Activated CD4-positive, alpha-beta memory T cell treated with anti-CD3 and anti-CD28 coated beads, Interleukin-2, amount 10 ng/mL, durations not matched to agents 7 days and 5 days (primary cell): ENCODE measurements around the gene LASP1NB.

Source experiments
- CTCF ChIA-PET: fragments of 350-600 bp; sonication (Branson Sonifier 250); formaldehyde crosslinking; loops from one replicate; lab custom pipeline; 2021; ENCODE audit warnings: antibody characterized with exemption, inconsistent platforms; lab: Charles Lee
- POLR2A ChIA-PET: fragments of 350-600 bp; sonication (Branson Sonifier 250); formaldehyde crosslinking; loops from one replicate; lab custom pipeline; 2021; ENCODE audit warnings: antibody characterized with exemption; lab: Charles Lee
- DNase-seq: peaks from one replicate; pipeline ENCODE4 v3.0.0-alpha.2; 2020
- H3K27ac Mint-ChIP-seq: one replicate; pipeline ENCODE4 v1.8.0; 2021; ENCODE audit warnings: mild to moderate bottlenecking, mixed read lengths
- H3K27me3 Mint-ChIP-seq: one replicate; pipeline ENCODE4 v1.8.0; 2021; ENCODE audit warnings: mixed read lengths
- H3K36me3 Mint-ChIP-seq: one replicate; pipeline ENCODE4 v1.8.0; 2021; ENCODE audit warnings: low read depth, mixed read lengths
- H3K4me1 Mint-ChIP-seq: one replicate; pipeline ENCODE4 v1.8.0; 2021; ENCODE audit warnings: mixed read lengths
- H3K4me3 Mint-ChIP-seq: one replicate; pipeline ENCODE4 v1.8.0; 2021; ENCODE audit warnings: mild to moderate bottlenecking, mixed read lengths
- H3K9me3 Mint-ChIP-seq: one replicate; pipeline ENCODE4 v1.8.0; 2021; ENCODE audit warnings: mixed read lengths

Gene LASP1NB

GRCh38 chr17:38897671-38898290 lies 27.6 kb upstream of the LASP1NB start:
- ChIA-PET CTCF (interaction anchor here (1.2 to 5.5 kb wide), 7 partner anchors 9 to 44 kb away, joined by 3 to 29 read pairs (median 6); partner anchors contain the start of genes LASP1, LASP1NB and RPL23), POLR2A (interaction anchor here (1.0 to 9.1 kb wide), 14 partner anchors 8 to 255 kb away, joined by 3 to 144 read pairs (median 6); partner anchors contain the start of genes CWC25, FBXO47, LASP1 and LASP1NB)
- DNase-seq = no peak
- Mint-ChIP-seq H3K4me3 (peak overlapping the region; percentile 45), H3K27me3 (no peaks in the 10 kb centered on the region), H3K36me3 (peaks cover 64% of the 10 kb centered on the region), H3K27ac (peak overlapping the region; percentile 89), H3K4me1 (peaks cover 72% of the 10 kb centered on the region), H3K9me3 (no peaks in the 10 kb centered on the region)

DNA sequence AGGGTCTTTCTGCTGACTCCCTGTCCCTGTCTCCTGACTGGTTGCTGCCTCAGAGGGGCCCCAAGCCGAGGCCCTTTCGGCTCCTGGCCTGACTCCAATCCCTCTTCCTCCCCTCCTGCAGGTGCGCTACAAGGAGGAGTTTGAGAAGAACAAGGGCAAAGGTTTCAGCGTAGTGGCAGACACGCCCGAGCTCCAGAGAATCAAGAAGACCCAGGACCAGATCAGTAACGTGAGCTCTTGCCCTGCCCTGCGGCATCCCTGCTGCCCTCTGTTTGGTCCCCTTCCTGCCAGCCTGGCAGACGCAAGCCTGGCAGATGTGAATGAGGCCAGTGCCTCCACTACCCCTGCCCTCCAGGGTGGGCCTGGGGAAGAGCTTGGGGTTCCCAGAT lies 27.1 kb upstream of the LASP1NB start:
- H3K36me3 Mint-ChIP-seq = peaks cover 65% of the 10 kb centered on the region
- ChIA-PET CTCF (interaction anchor here (0.6 to 5.5 kb wide), 8 partner anchors 8 to 211 kb away, joined by 3 to 29 read pairs (median 6); partner anchors contain the start of genes LASP1, LASP1NB and RPL23), POLR2A (interaction anchor here (1.0 to 9.1 kb wide), 16 partner anchors 8 to 302 kb away, joined by 3 to 144 read pairs (median 5); partner anchors contain the start of genes CWC25, FBXO47, LASP1 and LASP1NB)
- no peaks in the 10 kb centered on the region for H3K9me3 Mint-ChIP-seq
- DNase-seq = peak; percentile 39
- H3K4me3 Mint-ChIP-seq = peak overlapping the region; percentile 45
- peak overlapping the region; percentile 89 for H3K27ac Mint-ChIP-seq
- no peaks in the 10 kb centered on the region for H3K27me3 Mint-ChIP-seq
- H3K4me1 Mint-ChIP-seq = peaks cover 71% of the 10 kb centered on the region

DNA sequence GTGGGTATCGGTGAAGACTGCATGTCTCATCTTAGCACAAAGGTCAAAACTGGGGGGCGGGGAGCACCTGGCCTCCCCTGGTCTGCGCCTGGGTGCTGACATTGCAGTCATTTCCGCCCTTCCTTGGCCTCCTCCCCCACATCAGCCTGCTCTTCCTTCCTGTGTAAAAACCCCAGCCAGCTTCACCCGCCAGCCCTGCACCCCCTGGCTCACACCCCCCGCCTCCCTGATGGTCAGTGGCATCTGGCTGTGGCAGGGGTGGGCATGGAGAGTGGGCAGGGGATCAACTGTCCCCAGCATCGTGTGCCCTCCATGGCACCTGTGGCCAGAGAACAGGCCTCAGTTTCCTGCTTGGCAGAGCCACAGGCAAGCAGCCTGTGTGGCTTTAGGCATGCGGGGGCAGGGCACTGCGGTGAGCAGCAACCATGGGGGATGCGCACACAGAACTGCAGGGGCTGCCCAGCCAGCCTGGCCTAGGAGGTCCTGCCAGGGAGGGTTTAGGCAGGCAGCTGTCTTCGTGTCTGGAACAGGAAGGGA lies 26.5 kb upstream of the LASP1NB start:
- ChIA-PET POLR2A (interaction anchor here (0.7 to 9.1 kb wide), 19 partner anchors 9 to 552 kb away, joined by 3 to 144 read pairs (median 5); partner anchors contain the start of genes CWC25, FBXO47, LASP1 and MED1), CTCF (interaction anchor here (0.6 to 5.5 kb wide), 9 partner anchors 8 to 345 kb away, joined by 3 to 29 read pairs (median 6); partner anchors contain the start of genes LASP1 and LASP1NB)
- peaks cover 70% of the 10 kb centered on the region for H3K36me3 Mint-ChIP-seq
- peak overlapping the region; percentile 89 for H3K27ac Mint-ChIP-seq
- peak; percentile 86 for DNase-seq
- H3K4me3 Mint-ChIP-seq = peak overlapping the region; percentile 45
- peaks cover 65% of the 10 kb centered on the region for H3K4me1 Mint-ChIP-seq
- no peaks in the 10 kb centered on the region for H3K9me3 Mint-ChIP-seq
- H3K27me3 Mint-ChIP-seq = no peaks in the 10 kb centered on the region

DNA sequence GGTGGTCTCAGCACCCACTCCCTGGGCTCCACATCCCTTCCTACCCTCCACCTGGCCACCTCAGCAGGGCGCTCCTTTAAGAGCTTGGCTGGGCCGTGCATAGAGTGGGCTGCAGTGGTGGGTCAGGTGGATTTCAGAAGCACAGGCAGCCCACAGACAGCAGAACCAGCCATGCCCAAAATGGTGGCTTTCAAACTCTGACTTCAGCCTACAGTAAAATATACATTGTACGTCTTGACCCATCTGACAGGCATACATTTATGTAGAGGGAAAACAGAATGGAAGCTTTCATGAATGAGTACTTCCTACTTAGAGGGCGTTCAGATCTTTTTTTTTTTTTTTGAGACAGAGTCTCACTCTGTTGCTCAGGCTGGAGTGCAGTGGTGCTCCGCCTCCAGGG lies 26.0 kb upstream of the LASP1NB start:
- no peaks in the 10 kb centered on the region for H3K27me3 Mint-ChIP-seq
- peaks cover 70% of the 10 kb centered on the region for H3K36me3 Mint-ChIP-seq
- H3K4me3 Mint-ChIP-seq = peak overlapping the region; percentile 45
- ChIA-PET POLR2A (interaction anchor here (0.7 to 9.1 kb wide), 18 partner anchors 10 to 551 kb away, joined by 3 to 144 read pairs (median 4); partner anchors contain the start of genes CWC25, FBXO47, LASP1 and MED1), CTCF (interaction anchor here (0.8 to 5.5 kb wide), 6 partner anchors 8 to 345 kb away, joined by 3 to 29 read pairs (median 6); partner anchors contain the start of genes LASP1 and LASP1NB)
- H3K4me1 Mint-ChIP-seq = peaks cover 59% of the 10 kb centered on the region
- no peak for DNase-seq
- no peaks in the 10 kb centered on the region for H3K9me3 Mint-ChIP-seq
- H3K27ac Mint-ChIP-seq = peak overlapping the region; percentile 89

- Mint-ChIP-seq H3K36me3 (peaks cover 70% of the 10 kb centered on the region), H3K4me3 (no peak overlapping the region), H3K4me1 (peaks cover 58% of the 10 kb centered on the region), H3K27me3 (no peaks in the 10 kb centered on the region), H3K27ac (peak overlapping the region; percentile 75), H3K9me3 (no peaks in the 10 kb centered on the region)
- peak; percentile 65 for DNase-seq
- ChIA-PET POLR2A (interaction anchor here (1.0 to 9.1 kb wide), 6 partner anchors 8 to 47 kb away, joined by 3 to 144 read pairs (median 5); partner anchors contain the start of genes LASP1 and RPL23), CTCF (interaction anchor here (0.7 to 5.5 kb wide), 5 partner anchors 23 to 65 kb away, joined by 3 to 29 read pairs (median 3); partner anchors contain the start of genes LASP1 and LASP1NB)
Observed at GRCh38 chr17:38900978-38901656, 24.3 kb upstream of the LASP1NB start.

- ChIA-PET POLR2A (interaction anchor here (1.3 to 9.1 kb wide), 2 partner anchors 13 to 32 kb away, joined by 3 to 144 read pairs; partner anchors contain the start of gene LASP1), CTCF (interaction anchor here (1.0 to 1.2 kb wide), 2 partner anchors 32 to 68 kb away, joined by 3 read pairs; no protein-coding TSS in a partner anchor)
- Mint-ChIP-seq H3K36me3 (peaks cover 48% of the 10 kb centered on the region), H3K27ac (no peak overlapping the region), H3K4me1 (peaks cover 40% of the 10 kb centered on the region), H3K9me3 (no peaks in the 10 kb centered on the region), H3K27me3 (no peaks in the 10 kb centered on the region), H3K4me3 (no peak overlapping the region)
- DNase-seq = no peak
Observed at GRCh38 chr17:38903404-38903803, 22.0 kb upstream of the LASP1NB start.

GRCh38 chr17:38904892-38905291 lies 20.5 kb upstream of the LASP1NB start:
- no peak for DNase-seq
- POLR2A ChIA-PET = interaction anchor here (1.3 to 9.1 kb wide), 3 partner anchors 11 to 34 kb away, joined by 3 to 144 read pairs (median 3); partner anchors contain the start of gene LASP1
- CTCF ChIA-PET = no interaction called here
- Mint-ChIP-seq H3K27ac (no peak overlapping the region), H3K9me3 (no peaks in the 10 kb centered on the region), H3K27me3 (no peaks in the 10 kb centered on the region), H3K4me1 (peaks cover 25% of the 10 kb centered on the region), H3K36me3 (peaks cover 37% of the 10 kb centered on the region), H3K4me3 (no peak overlapping the region)

DNA sequence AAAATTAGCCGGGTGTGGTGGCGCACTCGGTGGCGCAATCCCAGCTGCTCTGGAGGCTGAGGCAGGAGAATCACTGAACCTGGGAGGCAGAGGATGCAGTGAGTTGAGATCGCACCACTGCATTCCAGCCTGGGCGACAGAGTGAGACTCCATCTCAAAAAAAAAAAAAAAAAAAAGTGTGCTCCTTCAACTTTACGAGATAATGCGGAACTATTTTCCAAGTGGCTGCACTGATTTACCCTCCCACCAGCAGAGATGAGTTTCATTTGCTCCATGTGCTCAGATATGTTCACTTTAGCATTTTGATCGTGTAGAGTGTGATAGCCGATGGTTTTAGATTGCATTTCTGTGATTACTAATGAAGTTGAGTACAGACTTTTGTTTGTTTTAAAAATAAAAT lies 20.0 kb upstream of the LASP1NB start:
- Mint-ChIP-seq H3K4me1 (peaks cover 25% of the 10 kb centered on the region), H3K36me3 (peaks cover 37% of the 10 kb centered on the region), H3K9me3 (no peaks in the 10 kb centered on the region), H3K27me3 (no peaks in the 10 kb centered on the region), H3K27ac (no peak overlapping the region), H3K4me3 (no peak overlapping the region)
- CTCF ChIA-PET = no interaction called here
- DNase-seq = no peak
- POLR2A ChIA-PET = interaction anchor here (1.6 kb wide), 1 partner anchor 15 kb away, joined by 3 read pairs; no protein-coding TSS in a partner anchor

- POLR2A ChIA-PET = interaction anchor here (0.7 to 1.0 kb wide), 4 partner anchors 9 to 53 kb away, joined by 3 to 4 read pairs (median 3); partner anchors contain the start of gene LASP1
- Mint-ChIP-seq H3K27me3 (no peaks in the 10 kb centered on the region), H3K4me3 (no peak overlapping the region), H3K4me1 (peaks cover 13% of the 10 kb centered on the region), H3K9me3 (no peaks in the 10 kb centered on the region), H3K36me3 (peaks cover 30% of the 10 kb centered on the region), H3K27ac (no peak overlapping the region)
- DNase-seq = no peak
- CTCF ChIA-PET = interaction anchor here (1.0 to 1.5 kb wide), 6 partner anchors 9 to 246 kb away, joined by 3 to 5 read pairs (median 4); no protein-coding TSS in a partner anchor
Observed at GRCh38 chr17:38906460-38907228, 18.8 kb upstream of the LASP1NB start.

- no peak overlapping the region for H3K4me3 Mint-ChIP-seq
- no peaks in the 10 kb centered on the region for H3K9me3 Mint-ChIP-seq
- ChIA-PET CTCF (interaction anchor here (0.9 to 1.4 kb wide), 2 partner anchors 9 to 245 kb away, joined by 3 read pairs; no protein-coding TSS in a partner anchor), POLR2A (interaction anchor here (0.6 to 1.6 kb wide), 4 partner anchors 21 to 1263 kb away, joined by 3 read pairs; partner anchors contain the start of gene LASP1)
- DNase-seq = no peak
- peaks cover 24% of the 10 kb centered on the region for H3K36me3 Mint-ChIP-seq
- peaks cover 8% of the 10 kb centered on the region for H3K4me1 Mint-ChIP-seq
- no peaks in the 10 kb centered on the region for H3K27me3 Mint-ChIP-seq
- H3K27ac Mint-ChIP-seq = no peak overlapping the region
Observed at GRCh38 chr17:38907930-38908675, 17.3 kb upstream of the LASP1NB start.

- Mint-ChIP-seq H3K27me3 (no peaks in the 10 kb centered on the region), H3K4me1 (peaks cover 9% of the 10 kb centered on the region), H3K9me3 (no peaks in the 10 kb centered on the region), H3K36me3 (peaks cover 18% of the 10 kb centered on the region), H3K4me3 (no peak overlapping the region), H3K27ac (no peak overlapping the region)
- POLR2A ChIA-PET = interaction anchor here (1.6 kb wide), 1 partner anchor 22 kb away, joined by 3 read pairs; no protein-coding TSS in a partner anchor
- CTCF ChIA-PET = no interaction called here
- no peak for DNase-seq
Observed at GRCh38 chr17:38908676-38909181, 16.7 kb upstream of the LASP1NB start.
